PC-9 (cell line): ENCODE data around the gene SVOPL. TPM values are rescaled to one million over a fixed set of nuclear protein-coding genes. Genes with fewer than 3 reads are reported as not detected.

ENCODE experiments used
- BruUV-seq: library from RNA; stranded (reverse); fragments of 400-500 nt; replicated peaks from 2 replicates; lab custom pipeline; 2021; lab: Mats Ljungman, UMichigan
- CTCF ChIA-PET: fragments of 300-600 bp; sonication (Branson Sonifier 250); formaldehyde crosslinking; loops from one replicate; lab custom pipeline; 2022; ENCODE audit warnings: antibody characterized with exemption; lab: Charles Lee
- POLR2A ChIA-PET: fragments of 300-600 bp; sonication (Branson Sonifier 250); formaldehyde crosslinking; loops from one replicate; lab custom pipeline; 2022; ENCODE audit warnings: antibody characterized with exemption; ENCODE audit not compliant: unreplicated experiment; lab: Charles Lee
- DNase-seq, 2 experiments: peaks; one replicate each; pipeline versions ENCODE4 v3.0.0 to v3.0.0-alpha.2; 2015 to 2022; ENCODE audit warnings: mixed read lengths in 1 of 2
- H2AFZ ChIP-seq: fragments of 200-600 bp; sonication (generic); 2 replicates; pipeline ENCODE4 v1.8.1; 2017; ENCODE audit warnings: antibody characterized with exemption
- H3F3A ChIP-seq: fragments of 200-600 bp; sonication (generic); 2 replicates; pipeline ENCODE4 v1.8.1; 2017; ENCODE audit warnings: antibody characterized with exemption, mild to moderate bottlenecking, low read depth; ENCODE audit not compliant: insufficient read depth
- H3K27ac ChIP-seq: fragments of 200-600 bp; sonication (generic); 2 replicates; pipeline ENCODE4 v1.6.1; 2016; ENCODE audit warnings: mixed run types
- H3K27me3 ChIP-seq: fragments of 200-600 bp; sonication (generic); 2 replicates; pipeline ENCODE4 v1.6.1; 2016; ENCODE audit warnings: low read depth, mixed run types; ENCODE audit not compliant: insufficient read depth
- H3K36me3 ChIP-seq: fragments of 200-600 bp; sonication (generic); 2 replicates; pipeline ENCODE4 v1.6.1; 2016; ENCODE audit warnings: low read depth, mixed run types
- H3K4me1 ChIP-seq: fragments of 200-600 bp; sonication (generic); replicated peaks from 2 replicates; pipeline ENCODE4 v1.6.1; 2016; ENCODE audit warnings: mixed run types; ENCODE audit not compliant: insufficient read depth
- H3K4me2 ChIP-seq: fragments of 200-600 bp; sonication (generic); 2 replicates; pipeline ENCODE4 v1.6.1; 2017; ENCODE audit warnings: mixed run types
- H3K4me3 ChIP-seq: fragments of 200-600 bp; sonication (generic); 2 replicates; pipeline ENCODE4 v1.6.1; 2016; ENCODE audit warnings: mixed run types
- H3K79me2 ChIP-seq: fragments of 200-600 bp; sonication (generic); 2 replicates; pipeline ENCODE4 v1.6.1; 2017; ENCODE audit warnings: low read depth, mixed run types
- H3K9me2 ChIP-seq: fragments of 200-600 bp; sonication (generic); 2 replicates; pipeline ENCODE4 v1.8.1; 2017; ENCODE audit warnings: mild to moderate bottlenecking; ENCODE audit not compliant: insufficient read depth
- H3K9me3 ChIP-seq: fragments of 200-600 bp; sonication (generic); 2 replicates; pipeline ENCODE4 v1.8.1; 2016; ENCODE audit warnings: low read depth; ENCODE audit not compliant: insufficient read depth
- H4K20me1 ChIP-seq: fragments of 200-600 bp; sonication (generic); 2 replicates; pipeline ENCODE4 v1.8.1; 2017; ENCODE audit not compliant: insufficient read depth
- CTCF ChIP-seq: fragments of 200-600 bp; sonication (generic); conservative IDR thresholded peaks from 2 replicates; pipeline ENCODE4 v1.6.1; 2017; ENCODE audit warnings: mixed run types, antibody characterized with exemption, mild to moderate bottlenecking, moderate library complexity
- EZH2 ChIP-seq: fragments of 200-600 bp; sonication (generic); IDR thresholded peaks from 2 replicates; pipeline ENCODE4 v1.8.0; 2017; ENCODE audit warnings: antibody characterized with exemption, low read depth
- intact Hi-C: fragments of 100-400 bp; cut with micrococcal nuclease; formaldehyde crosslinking; loops from one replicate; pipeline ENCODE4 v1.10.0; 2022; ENCODE audit not compliant: unreplicated experiment
- total RNA-seq: library from RNA; stranded (reverse); gene quantifications from 2 replicates; pipeline ENCODE4 v1.2.3, GENCODE V29; 2021

Gene SVOPL
- total RNA-seq, 1 experiment from 2014 or later, result 0.70 TPM

- no peaks in the 10 kb centered on the region for H3K9me3 ChIP-seq
- H3K9me2 ChIP-seq, result no peaks in the 10 kb centered on the region
- CTCF ChIA-PET, result no interaction called here
- intact Hi-C loops, result loop anchor here (10.0 kb wide), 1 partner anchor 284 kb away; no protein-coding TSS in a partner anchor
- H3K79me2 ChIP-seq, result no peaks in the 10 kb centered on the region
- no peak overlapping the region for H3K4me3 ChIP-seq
- no peak overlapping the region for H3K4me2 ChIP-seq
- no peak overlapping the region for H2AFZ ChIP-seq
- no TSS peak for BruUV-seq
- H3K36me3 ChIP-seq, result peaks cover 45% of the 10 kb centered on the region
- H3F3A ChIP-seq, result no peaks in the 10 kb centered on the region; the same call in 1 of the 2 replicates
- H4K20me1 ChIP-seq, result no peaks in the 10 kb centered on the region
- TF ChIP-seq EZH2, result no peak
- TF ChIP-seq CTCF, result no peak
- no peaks in the 10 kb centered on the region for H3K27me3 ChIP-seq
- DNase-seq, result no peak
- no peaks in the 10 kb centered on the region for H3K4me1 ChIP-seq
- H3K27ac ChIP-seq, result no peak overlapping the region
- POLR2A ChIA-PET, result no interaction called here
Measured at GRCh38 chr7:138581065-138581464, 120.1 kb downstream of the SVOPL start.

GRCh38 chr7:138579671-138580070 lies 121.5 kb downstream of the SVOPL start:
- no peak for DNase-seq
- Histone ChIP-seq H2AFZ (no peak overlapping the region), H3K9me3 (no peaks in the 10 kb centered on the region), H3K79me2 (no peaks in the 10 kb centered on the region), H3K27me3 (no peaks in the 10 kb centered on the region), H3K9me2 (no peaks in the 10 kb centered on the region), H3K4me3 (no peak overlapping the region), H3K4me1 (no peaks in the 10 kb centered on the region), H4K20me1 (no peaks in the 10 kb centered on the region), H3K27ac (no peak overlapping the region), H3K36me3 (peaks cover 39% of the 10 kb centered on the region), H3K4me2 (no peak overlapping the region), H3F3A (no peaks in the 10 kb centered on the region; the same call in 1 of the 2 replicates)
- POLR2A ChIA-PET, result interaction anchor here (0.6 kb wide), 1 partner anchor 109 kb away, joined by 3 read pairs; no protein-coding TSS in a partner anchor
- intact Hi-C loops, result loop anchor here (10.0 kb wide), 1 partner anchor 285 kb away; no protein-coding TSS in a partner anchor
- CTCF ChIA-PET, result no interaction called here
- TF ChIP-seq CTCF, result no peak
- no peak for TF ChIP-seq EZH2
- BruUV-seq, result no TSS peak

GRCh38 chr7:138579136-138579535 lies 122.0 kb downstream of the SVOPL start:
- intact Hi-C loops, result no loop called here
- CTCF ChIA-PET, result no interaction called here

More at GRCh38 chr7:138579136-138579535, 122.0 kb downstream of the SVOPL start:
- Histone ChIP-seq H3F3A (no peaks in the 10 kb centered on the region; the same call in 1 of the 2 replicates), H2AFZ (no peak overlapping the region), H3K79me2 (no peaks in the 10 kb centered on the region), H3K9me2 (no peaks in the 10 kb centered on the region), H3K27ac (no peak overlapping the region), H3K4me2 (no peak overlapping the region), H3K36me3 (peaks cover 34% of the 10 kb centered on the region), H3K4me3 (no peak overlapping the region), H3K4me1 (no peaks in the 10 kb centered on the region), H3K9me3 (no peaks in the 10 kb centered on the region), H3K27me3 (no peaks in the 10 kb centered on the region), H4K20me1 (no peaks in the 10 kb centered on the region)
- no TSS peak for BruUV-seq
- TF ChIP-seq CTCF, result no peak
- TF ChIP-seq EZH2, result no peak
- POLR2A ChIA-PET, result interaction anchor here (0.8 kb wide), 1 partner anchor 113 kb away, joined by 18 read pairs; no protein-coding TSS in a partner anchor
- DNase-seq, result no peak
